AG09319 (cell line): ENCODE results near the gene SLC33A1.

Source experiments
- DNase-seq: peaks from one replicate; pipeline ENCODE4 v3.0.0-alpha.2; 2010; ENCODE audit warnings: low read depth; ENCODE audit errors: extremely low read depth
- CTCF ChIP-seq: IDR thresholded peaks from 2 replicates; pipeline ENCODE4 v1.5.1; 2011; ENCODE audit warnings: low read depth, mild to moderate bottlenecking, inconsistent platforms, low read length, moderate library complexity

Gene SLC33A1

GRCh38 chr3:155885292-155885691 is 31.1 kb upstream of the SLC33A1 start:
- TF ChIP-seq CTCF: no peak
- DNase-seq: no peak

GRCh38 chr3:155884292-155884691 is 30.1 kb upstream of the SLC33A1 start:
- no peak for DNase-seq
- no peak for TF ChIP-seq CTCF

GRCh38 chr3:155880286-155880685 is 26.1 kb upstream of the SLC33A1 start:
- no peak for DNase-seq
- TF ChIP-seq CTCF: no peak

GRCh38 chr3:155876503-155876902 is 22.3 kb upstream of the SLC33A1 start:
- no peak for DNase-seq
- TF ChIP-seq CTCF: no peak

GRCh38 chr3:155876037-155876436 is 21.8 kb upstream of the SLC33A1 start:
- no peak for DNase-seq
- no peak for TF ChIP-seq CTCF

- no peak for TF ChIP-seq CTCF
- DNase-seq: no peak
Observed at GRCh38 chr3:155872904-155873646, 18.8 kb upstream of the SLC33A1 start.

- no peak for TF ChIP-seq CTCF
Observed at GRCh38 chr3:155871746-155872158, 17.5 kb upstream of the SLC33A1 start.

More at GRCh38 chr3:155871746-155872158, 17.5 kb upstream of the SLC33A1 start:
- DNase-seq: no peak
